Hematopoietic multipotent progenitor cell treated with erythropoietin and hydrocortisone succinate and interleukin-3 and kit ligand, for 4 days (in vitro differentiated cells): ENCODE measurements around the gene WDR1.
A peak's percentile ranks its signal among the peaks of the same experiment; 100 is the strongest.

ENCODE experiments used
- DNase-seq: peaks from one replicate; pipeline ENCODE4 v3.0.0-alpha.2; 2015

WDR1 gene

DNA sequence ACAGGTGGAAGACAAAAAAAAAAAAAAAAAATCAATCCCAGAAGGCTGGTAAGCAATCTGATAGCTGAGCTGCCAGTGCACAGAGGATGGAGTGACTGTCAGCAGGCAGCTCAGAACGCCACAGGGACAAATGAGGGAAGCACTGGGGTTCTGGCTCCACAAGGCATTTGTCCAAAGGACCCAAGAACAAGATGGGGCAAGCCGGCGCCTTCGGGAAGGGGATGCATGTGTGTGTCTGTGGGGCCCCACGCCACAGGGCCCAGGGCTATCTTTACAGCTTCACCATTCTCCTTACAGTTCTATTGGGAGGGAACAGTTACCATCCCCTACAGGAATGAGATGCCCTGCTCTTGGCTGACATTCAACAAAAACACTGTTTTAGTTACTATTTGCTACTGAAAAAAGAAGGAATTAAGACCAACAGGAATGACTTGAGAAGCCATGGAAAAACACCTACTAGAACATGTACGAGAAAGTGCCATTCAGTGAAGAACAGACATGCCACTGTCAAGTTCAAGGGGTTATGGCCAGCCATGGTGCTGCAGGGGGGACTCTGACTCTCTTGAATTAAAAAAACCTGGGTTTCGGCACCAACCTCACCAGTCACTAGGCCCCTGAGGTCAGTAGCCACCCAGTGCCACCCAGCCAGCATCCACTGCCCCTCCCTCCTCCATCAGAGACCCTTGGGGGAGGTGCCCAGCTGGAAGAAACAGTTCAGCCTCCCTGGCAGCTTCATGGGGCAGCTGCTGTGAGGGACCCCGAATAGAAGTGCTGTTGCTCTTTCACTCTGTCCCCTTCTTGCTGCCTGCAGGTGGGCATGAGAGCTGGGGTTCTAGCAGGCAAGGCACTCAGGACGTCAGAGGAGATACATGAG lies 18.5 kb downstream of the WDR1 start:
- no peak for DNase-seq

DNA sequence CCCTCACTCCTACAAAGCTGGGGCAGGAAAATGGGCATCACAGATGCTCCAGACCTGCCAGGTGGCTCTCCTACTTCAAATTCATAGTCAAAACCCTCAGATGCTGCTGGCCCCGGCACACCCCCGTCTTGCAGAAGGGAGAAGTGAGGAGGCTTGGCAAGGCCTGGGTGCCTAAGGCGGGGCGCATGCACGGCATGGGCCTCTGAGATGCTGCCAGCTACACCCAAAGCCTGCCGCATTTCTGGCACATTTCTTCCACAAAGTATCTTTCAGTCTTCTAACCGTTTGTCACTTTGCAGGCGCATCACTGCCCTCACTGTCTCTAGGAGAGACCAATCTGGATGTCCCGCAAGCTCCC lies 19.6 kb downstream of the WDR1 start:
- DNase-seq = no peak

DNA sequence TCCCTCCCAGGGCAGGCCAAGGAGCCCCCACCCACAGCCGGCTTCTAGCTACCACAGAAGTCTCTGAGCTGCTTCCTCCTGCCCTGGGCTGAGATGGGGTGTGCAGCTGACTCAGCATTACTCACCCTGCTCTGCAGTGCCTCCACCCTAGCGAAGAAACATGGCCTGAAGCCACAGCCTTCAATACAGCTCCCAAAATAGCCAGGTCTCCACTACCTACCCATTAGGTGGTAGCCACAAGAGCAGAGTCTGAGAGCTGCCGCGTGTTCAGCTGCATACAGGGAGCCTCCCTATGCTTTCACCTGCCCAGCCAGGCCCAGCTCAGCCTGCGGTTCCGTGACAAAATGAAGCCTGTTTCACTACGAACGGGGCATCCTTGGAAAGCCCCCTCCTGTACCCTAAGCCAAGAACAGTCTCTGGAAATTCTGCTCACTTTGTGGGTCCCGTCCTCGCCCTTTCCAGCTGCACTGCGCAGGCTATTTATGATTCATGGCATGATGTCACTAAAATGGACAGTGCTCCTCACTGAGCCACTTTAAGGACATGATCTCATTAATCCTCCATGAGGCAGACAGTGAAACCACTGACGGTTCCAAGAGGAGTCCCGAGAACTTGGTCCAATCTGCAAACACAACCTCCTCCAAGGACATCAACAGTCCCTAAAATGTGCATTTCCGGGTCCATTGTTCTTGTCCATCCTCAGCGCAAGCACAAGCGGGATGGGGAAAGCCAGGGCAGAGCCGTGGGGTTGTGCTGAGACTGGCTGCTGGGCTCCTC lies 20.2 kb downstream of the WDR1 start:
- peak; percentile 95 for DNase-seq

DNA sequence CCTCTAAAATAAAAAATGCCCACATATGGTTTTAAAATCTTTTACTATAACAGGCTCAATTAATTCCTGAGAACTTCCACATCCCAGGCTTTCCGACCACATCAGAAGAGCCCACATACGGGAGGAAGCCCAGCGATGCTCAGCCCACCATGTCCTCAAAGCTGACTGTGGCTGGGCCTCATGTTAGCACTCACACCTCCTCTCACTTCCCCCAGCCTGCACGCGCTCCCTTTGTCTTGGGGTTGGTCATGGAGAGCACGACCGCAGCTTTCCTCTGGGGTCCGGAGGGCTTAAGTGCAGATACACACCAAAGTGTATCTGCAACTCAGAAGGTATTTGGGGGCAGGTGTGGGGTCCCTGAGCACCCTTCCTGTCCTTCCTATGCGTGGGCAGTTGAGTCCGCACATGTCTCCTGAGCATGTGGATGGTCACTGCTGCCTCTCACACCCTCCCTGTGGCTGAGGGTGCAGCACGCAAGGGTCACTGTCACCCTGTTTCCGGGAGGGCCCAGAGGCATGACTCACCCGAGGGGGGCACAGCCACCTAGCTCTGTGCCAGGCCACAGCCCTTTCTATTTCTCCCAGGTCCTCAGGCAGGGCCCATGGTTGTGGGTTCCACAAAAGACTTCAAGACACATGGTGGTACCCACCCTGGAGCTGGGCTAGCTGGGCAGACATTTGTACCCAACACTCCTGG lies 21.2 kb downstream of the WDR1 start:
- DNase-seq = peak; percentile 41

- DNase-seq = peak; percentile 73
These were observed 21.8 kb downstream of the WDR1 start for GRCh38 chr4:10094841-10095240.

DNA sequence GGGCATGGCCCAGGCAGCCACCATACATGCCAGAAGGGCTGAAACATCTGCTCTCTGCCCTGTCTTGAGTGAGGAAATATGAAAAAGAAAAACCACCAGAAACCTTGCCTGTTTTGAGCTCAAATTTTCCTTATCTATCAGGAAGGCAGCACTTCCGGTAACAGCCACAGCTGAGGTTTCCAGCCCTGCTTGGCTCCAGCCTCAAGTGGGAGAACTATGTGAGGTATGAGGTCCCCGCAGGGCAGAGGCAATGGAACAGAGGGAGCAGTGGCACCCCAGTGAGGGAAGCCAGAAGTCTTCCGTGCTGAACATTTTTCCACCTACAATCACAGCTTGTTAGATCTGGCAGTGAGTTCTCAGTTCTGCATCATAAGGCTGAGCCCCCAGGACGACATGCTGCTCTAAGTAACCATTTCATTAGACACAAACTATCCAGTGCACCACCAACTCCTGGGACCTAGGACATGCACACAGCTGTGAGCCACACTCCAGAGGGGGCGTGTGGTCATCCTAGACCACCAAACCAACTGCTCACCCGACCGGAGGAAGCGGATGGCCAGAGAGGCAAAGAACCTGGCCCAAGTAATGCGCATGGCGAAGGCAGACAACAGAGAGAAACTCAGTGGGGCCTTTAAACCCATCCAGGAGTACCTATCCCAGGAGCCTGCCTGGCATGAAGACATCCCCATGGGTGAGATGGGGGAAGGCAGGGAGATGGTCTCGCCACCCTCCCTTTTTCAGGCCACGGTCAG lies 22.6 kb downstream of the WDR1 start:
- DNase-seq = peak; percentile 97

GRCh38 chr4:10093271-10093621 lies 23.4 kb downstream of the WDR1 start:
- no peak for DNase-seq

- DNase-seq = peak; percentile 51
These were observed 23.9 kb downstream of the WDR1 start for GRCh38 chr4:10092481-10093270.

DNA sequence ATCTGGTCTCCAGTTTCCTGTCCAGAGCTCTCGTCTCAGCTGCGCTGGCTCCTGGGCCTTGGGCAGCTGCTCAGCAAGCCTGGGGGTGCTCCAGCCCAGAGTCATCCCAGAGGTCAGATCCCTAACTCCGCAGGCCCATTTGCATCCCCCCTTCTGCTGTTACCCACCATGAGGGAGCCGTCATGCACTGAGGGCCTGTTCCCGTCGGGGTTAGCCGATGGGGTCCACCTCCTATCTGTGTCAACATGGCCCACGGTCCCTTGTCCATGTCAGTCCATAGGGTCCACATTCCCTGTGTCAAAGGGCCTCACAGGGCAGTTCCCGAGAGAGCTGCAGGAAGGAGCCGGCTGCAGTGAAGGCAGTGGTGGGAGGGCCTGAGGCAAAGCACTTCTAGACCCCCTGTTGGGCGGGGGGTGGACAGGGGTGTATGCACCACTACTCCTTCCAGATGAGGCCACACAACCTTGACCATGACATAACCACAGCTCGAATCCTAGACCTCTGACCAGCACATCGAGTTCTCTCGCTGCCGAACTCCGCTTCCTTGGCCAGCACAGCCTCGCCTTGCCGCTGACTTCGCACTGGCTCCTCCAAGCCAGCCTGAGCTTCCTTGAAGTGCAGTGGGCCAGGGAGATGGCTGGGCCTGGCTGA lies 24.9 kb downstream of the WDR1 start:
- no peak for DNase-seq

DNA sequence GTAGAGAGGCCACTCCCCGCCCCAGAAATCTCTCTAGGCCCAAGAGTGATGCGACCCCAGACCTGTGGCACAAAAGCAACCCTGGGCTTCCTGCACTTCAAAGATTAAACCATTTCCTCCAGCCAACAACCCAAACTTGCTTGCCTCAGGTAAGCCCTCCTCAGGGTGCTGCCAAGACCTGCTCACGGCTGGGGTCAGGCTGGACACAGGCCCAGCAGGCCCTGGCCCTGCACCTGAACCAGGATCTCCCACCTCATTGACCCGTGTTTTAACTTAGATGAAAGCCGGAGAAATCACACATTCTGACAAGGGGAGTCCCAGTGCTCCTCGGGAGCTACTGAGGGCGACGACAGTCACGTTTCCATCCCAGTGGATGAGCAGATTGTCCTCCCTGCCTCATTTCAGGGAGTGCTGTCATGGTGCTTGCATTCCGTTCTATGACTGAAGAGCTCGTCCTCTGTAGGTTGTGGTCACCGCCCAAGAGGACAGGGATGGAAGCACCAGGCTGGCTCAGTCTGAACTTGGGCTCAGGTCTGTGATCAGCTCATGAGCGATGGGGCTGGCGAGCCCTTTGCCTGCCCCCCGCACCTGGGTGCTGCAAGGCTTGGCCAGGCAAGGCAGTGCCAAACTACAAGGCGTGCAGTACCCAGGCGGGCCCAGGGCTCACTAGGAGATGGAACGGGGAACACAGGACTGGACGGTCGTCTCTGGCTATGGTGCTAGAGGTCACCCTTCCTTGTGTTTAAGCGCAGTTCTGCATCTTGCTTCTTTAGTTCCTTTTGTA lies 25.9 kb downstream of the WDR1 start:
- DNase-seq = no peak

- DNase-seq = peak; percentile 35
These were observed 27.3 kb downstream of the WDR1 start for GRCh38 chr4:10089346-10089745.

GRCh38 chr4:10088135-10089010 lies 28.2 kb downstream of the WDR1 start:
- no peak for DNase-seq

GRCh38 chr4:10087152-10087791 lies 29.3 kb downstream of the WDR1 start:
- DNase-seq = no peak

- DNase-seq = no peak
These were observed 30.0 kb downstream of the WDR1 start for GRCh38 chr4:10086506-10087120.

DNA sequence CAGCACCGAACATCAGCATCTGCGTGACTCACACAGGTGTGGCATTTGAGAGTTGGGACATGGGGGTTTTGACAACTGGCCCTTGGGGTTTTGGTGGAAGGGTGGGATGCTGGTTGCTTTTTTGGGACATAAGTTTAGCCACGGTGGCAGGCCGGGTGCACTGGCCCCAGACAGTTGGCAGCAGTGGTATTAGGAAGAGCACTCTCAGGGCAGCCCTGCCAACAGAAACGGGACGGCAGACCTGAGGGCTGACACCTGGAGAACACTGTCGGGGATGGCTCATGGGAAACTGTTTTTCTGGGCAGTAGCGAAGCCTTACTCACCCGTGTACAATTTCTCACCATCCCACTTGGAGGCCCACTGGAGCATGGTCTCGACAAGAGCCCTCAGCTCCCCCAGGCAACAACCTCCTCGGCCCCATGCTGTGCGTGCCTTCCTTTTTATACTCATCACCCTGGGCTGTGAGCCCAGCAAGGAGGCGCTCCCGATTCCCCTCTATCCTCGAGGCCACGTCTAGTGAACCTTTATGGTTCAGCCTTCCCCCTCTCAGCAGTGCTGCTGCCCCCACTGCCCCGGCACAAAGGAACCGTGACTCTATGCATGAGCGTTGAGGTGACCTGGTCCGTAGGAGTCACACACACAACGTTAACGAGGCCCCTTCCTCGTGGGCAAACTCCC lies 30.6 kb downstream of the WDR1 start:
- DNase-seq = no peak

DNA sequence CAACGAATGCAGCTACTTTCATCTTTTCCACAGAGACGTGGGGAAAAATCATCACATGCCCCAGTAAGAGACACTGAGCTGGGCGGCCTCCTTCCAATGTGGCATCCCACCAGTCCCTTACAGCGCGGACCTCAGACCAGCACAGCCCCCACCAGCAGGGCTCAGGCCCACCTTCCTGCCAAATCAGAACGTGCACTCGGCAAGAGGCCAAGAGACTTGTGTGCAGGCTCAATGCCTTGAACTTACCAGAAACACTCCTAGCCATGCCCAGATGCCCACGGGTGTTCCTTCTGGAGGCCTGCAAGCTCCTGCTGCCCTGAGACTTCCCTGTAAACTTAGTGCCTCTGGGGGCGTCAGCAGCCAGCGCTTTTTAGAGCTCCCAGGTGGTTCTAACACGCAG lies 31.2 kb downstream of the WDR1 start:
- no peak for DNase-seq

DNA sequence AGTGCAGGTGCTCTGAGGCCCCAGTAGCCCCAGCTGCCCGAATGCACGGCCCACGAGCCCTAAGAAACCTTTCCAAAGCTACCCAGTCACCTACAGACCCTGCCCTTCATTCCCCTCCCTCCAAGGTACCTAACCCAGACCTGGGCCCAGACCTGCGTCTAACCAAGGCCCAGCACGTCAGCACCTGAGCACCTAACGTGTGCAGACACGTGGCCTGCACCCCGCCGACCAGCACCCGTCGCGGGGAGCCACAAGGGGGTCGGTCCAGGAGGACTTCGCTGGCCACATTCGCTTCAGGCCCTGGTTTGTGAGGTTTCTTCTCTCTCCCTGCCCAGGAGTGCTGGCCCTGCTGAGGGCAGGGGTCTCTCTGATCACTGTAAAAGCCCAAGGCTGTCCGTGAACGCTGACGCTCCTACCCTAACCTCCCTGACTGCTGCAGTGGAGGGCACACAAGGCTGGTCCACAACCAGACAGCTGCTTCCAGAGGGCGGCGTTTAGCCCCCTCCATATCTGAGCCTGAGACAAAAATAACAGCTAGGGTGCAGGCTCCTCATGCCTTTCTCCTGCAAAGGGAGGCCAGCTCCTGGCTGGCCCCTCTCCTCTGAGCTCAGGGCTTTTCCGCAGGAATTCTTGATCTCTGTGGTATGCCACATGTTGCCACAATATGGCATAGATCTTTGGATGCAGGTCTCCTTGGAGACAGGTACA lies 31.8 kb downstream of the WDR1 start:
- no peak for DNase-seq
